Mammary epithelial cell (primary cell): ENCODE results near the gene RSPH9.

ENCODE experiments used
- CTCF ChIP-seq, 2 donors: IDR thresholded peaks in 1 of 2; conservative IDR thresholded peaks in 1 of 2; 2 replicates each; pipeline ENCODE4 v1.5.1; 2011 to 2012; ENCODE audit warnings: inconsistent platforms in 2 of 2, low read length in 2 of 2, mild to moderate bottlenecking in 2 of 2, control low read depth in 1 of 2, low read depth in 1 of 2; ENCODE audit not compliant: insufficient read depth in 1 of 2; ENCODE audit errors: extremely low read depth in 1 of 2
- EZH2 ChIP-seq: IDR thresholded peaks from 2 replicates; pipeline ENCODE4 v1.6.1; 2012; ENCODE audit warnings: low read length, inconsistent platforms, borderline replicate concordance

DNA sequence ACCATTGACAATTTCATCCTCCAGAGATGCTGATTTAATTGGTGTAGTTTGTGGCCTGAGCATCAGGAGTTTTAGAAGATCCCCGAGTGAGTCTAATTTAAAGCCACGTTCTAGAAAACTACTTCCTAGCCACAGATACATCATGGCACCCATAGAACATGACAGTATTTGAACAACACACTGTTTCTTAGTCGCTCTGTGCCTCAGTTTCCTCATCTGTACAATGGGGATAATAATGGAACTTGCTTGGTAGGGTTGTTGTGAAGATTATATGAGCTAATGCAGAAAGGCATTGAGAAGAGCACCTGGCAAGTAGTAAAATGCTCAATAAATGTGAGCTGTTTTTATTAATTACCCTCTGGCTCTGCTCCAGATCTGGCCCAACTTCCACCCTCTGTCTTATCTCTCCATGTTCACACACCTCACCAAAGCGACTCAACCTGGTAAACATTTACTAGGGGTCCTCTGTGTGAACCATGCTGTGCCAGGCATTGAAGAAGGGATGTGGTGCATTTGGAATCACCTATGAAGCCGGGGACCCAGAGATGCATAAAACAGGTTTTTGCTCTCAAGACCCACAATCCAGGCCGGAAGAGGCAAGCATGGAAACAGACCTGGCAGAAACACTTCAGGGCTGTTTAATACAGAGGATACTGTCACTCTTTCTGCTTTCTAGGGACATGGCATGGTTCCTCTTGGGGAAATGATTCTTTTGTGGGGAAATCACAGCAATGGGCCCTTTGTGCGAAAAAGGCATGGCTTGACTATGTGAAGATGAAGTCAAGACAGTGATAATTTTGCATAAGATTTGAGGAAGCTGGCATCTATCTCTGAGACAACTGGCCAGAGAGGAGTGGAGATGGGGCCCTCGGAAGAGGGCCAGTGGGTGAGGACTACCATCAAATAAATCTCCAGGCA lies 58.9 kb downstream of the RSPH9 start:
- no peak for TF ChIP-seq CTCF (conservative IDR thresholded peaks at IDR 0.05 in 1 of 2, IDR thresholded peaks at IDR 0.05 in 1 of 2; ENCODE audit: extremely low read depth in 1 of 2, insufficient read depth in 1 of 2, low read depth in 1 of 2, low read length in 2 of 2)
- TF ChIP-seq EZH2, result no peak
